Neutrophil (primary cell): Measurements from ENCODE around the gene UTP25.
"Not testable (repeated sequence)": the region's sequence is repeated elsewhere in the genome, so short reads cannot be mapped to it uniquely, and the experiment has no call there.

Experiments used
- H3K27ac ChIP-seq: fragments of 200-600 bp; sonication (generic); 2 replicates; pipeline ENCODE4 v1.5.1; 2016; ENCODE audit warnings: mild to moderate bottlenecking, moderate library complexity
- H3K27me3 ChIP-seq: fragments of 200-600 bp; sonication (generic); 2 replicates; pipeline ENCODE4 v1.6.0; 2016; ENCODE audit warnings: mild to moderate bottlenecking
- H3K36me3 ChIP-seq: fragments of 200-600 bp; sonication (generic); 2 replicates; pipeline ENCODE4 v1.5.1; 2017
- H3K4me1 ChIP-seq, 2 experiments: fragments of 200-600 bp in 1 of 2; sonication (generic) in 1 of 2; 1 replicate in 1 of 2; 2 replicates in 1 of 2; pipeline versions ENCODE4 v1.5.1 to v1.6.1; 2013 to 2016; ENCODE audit warnings: low read depth in 1 of 2, low read length in 1 of 2, mild to moderate bottlenecking in 1 of 2, moderate library complexity in 1 of 2; ENCODE audit not compliant: control insufficient read depth in 1 of 2, insufficient read depth in 1 of 2
- H3K4me3 ChIP-seq, 2 experiments: fragments of 200-600 bp in 1 of 2; sonication (generic) in 1 of 2; 1 replicate in 1 of 2; 2 replicates in 1 of 2; pipeline ENCODE4 v1.5.1; 2013 to 2016; ENCODE audit warnings: low read depth in 1 of 2, low read length in 1 of 2, mild to moderate bottlenecking in 1 of 2, moderate library complexity in 1 of 2
- H3K9me3 ChIP-seq: fragments of 200-600 bp; sonication (generic); 2 replicates; pipeline ENCODE4 v1.5.1; 2016
- TF ChIP-seq, protein P1 (sequence below): fragments of 200-600 bp; sonication (generic); IDR thresholded peaks from 2 replicates; pipeline ENCODE4 v1.5.1; 2016; ENCODE audit warnings: antibody characterized with exemption

UTP25 gene

DNA sequence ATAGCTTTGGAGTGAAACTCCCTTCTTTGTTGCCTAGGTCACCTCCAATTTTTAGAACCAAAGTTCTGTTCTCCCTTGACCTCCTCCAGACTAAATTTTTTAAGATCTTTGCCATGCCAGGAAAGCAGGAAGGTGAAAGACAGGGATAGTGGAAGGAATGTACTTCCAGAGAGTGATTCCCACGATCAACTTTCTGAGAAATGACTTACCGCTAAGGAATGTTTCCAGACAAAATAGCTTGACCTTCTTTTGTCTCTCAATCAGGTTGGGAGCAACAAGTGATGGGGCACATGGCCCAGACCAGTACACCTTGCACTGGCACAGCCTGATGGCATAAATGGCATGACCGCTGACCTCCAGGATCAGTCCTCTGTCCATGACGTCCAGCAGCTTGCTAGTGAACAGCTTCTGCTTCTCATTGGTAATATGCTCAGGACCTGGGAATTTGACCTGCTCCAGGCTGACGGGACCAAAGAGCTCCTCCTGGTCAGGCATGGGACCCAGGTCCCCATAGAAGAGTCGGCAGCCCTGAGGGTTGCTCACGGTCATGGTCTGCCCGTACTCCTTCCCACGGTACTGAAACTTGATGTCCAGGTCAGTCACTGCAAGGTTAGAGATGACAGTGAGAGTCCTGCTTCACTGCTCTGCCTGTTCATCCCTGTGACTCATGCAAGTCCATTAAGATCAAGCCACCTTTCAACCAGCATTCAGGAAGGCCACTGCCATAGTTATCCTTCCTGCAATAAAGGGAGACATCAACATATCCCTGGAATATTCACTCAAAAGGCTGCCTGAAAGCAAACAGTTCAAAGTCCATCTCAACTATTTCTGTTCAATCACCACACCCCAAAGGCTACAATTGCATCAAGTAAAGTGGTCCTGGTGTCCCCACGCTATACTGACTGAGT, 37.2 kb upstream of the UTP25 start:
- Histone ChIP-seq H3K4me1 (peaks cover 1 to 2% of the 10 kb centered on the region in 2 experiments), H3K4me3 (no peak overlapping the region), H3K36me3 (no peaks in the 10 kb centered on the region), H3K27ac (no peak overlapping the region), H3K27me3 (peaks cover 89% of the 10 kb centered on the region), H3K9me3 (no peaks in the 10 kb centered on the region)
- TF ChIP-seq, protein P1, sequence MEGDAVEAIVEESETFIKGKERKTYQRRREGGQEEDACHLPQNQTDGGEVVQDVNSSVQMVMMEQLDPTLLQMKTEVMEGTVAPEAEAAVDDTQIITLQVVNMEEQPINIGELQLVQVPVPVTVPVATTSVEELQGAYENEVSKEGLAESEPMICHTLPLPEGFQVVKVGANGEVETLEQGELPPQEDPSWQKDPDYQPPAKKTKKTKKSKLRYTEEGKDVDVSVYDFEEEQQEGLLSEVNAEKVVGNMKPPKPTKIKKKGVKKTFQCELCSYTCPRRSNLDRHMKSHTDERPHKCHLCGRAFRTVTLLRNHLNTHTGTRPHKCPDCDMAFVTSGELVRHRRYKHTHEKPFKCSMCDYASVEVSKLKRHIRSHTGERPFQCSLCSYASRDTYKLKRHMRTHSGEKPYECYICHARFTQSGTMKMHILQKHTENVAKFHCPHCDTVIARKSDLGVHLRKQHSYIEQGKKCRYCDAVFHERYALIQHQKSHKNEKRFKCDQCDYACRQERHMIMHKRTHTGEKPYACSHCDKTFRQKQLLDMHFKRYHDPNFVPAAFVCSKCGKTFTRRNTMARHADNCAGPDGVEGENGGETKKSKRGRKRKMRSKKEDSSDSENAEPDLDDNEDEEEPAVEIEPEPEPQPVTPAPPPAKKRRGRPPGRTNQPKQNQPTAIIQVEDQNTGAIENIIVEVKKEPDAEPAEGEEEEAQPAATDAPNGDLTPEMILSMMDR, result no peak

DNA sequence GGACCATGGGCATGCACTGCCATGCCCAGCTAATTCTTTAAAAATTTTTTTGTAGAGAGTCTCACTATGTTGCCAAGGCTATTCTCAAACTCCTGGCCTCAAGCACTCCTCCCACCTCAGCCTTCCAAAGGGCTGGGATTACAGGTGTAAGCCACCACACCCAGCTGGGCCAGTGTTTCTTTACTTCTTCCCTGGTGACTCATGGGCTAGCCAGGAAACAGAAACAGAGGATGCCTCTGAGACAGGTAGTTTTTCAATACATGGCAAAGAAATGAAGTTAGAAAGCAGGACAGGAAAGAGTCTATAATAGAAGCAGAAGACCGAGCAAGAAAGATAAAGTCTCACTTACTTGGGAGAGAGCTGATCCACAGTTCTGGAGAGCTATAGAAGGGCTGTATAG, 35.9 kb upstream of the UTP25 start:
- H3K4me3 ChIP-seq, result no peak overlapping the region
- peaks cover 85% of the 10 kb centered on the region for H3K27me3 ChIP-seq
- TF ChIP-seq, protein P1, result no peak
- H3K4me1 ChIP-seq, result no peaks in the 10 kb centered on the region
- no peak overlapping the region for H3K27ac ChIP-seq
- H3K9me3 ChIP-seq, result no peaks in the 10 kb centered on the region
- H3K36me3 ChIP-seq, result no peaks in the 10 kb centered on the region

DNA sequence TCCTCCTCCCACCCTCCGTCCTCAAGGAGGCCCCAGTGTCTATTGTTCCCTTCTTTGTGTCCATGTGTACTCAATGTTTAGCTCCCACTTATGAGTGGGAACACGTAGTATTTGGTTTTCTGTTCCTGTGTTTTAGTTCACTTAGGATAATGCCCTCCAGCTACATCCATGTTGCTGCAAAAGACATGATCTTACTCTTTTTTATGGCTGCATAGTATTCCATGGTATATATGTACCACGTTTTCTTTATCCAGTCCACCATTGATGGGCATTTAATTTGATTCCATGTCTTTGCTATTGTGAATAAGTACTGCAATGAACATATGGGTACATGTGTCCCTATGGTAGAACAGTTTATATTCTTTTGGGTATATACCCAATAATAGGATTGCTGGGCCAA, 34.1 kb upstream of the UTP25 start:
- H3K4me3 ChIP-seq, H3K9me3 ChIP-seq, H3K4me1 ChIP-seq, H3K36me3 ChIP-seq, H3K27ac ChIP-seq: not testable (repeated sequence)
- peaks cover 71% of the 10 kb centered on the region for H3K27me3 ChIP-seq

DNA sequence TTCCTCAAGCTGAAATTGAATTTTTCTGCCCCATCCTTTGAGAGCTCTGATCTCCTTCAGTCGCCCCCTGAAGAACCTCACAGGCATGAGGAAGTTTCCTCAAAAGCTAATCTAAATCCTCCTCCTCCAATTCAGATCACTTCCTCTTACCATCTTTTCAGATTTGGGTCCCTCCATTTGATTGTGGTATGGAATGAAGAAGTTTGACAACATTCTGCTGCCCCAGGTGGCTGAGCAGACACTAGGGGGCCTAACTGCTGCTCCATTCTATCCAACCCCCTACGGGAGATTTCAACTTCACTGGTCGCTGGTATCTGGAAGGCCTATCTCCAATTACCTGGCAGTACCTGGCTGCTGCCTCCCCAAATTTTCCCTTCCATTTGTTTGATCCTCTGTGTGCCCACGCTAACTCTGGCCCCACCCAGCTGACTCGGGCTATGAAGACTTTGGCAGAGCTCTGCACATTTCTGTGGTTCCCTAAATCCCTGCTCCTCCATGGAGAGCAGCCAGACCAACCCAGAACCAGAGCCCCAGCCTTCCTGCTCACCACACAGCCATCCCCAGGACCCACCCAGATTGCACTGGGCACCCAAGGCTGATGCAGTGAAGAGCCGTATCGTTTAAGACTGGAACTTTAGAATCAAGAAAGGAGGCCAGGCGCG, 29.7 kb upstream of the UTP25 start:
- H3K27me3 ChIP-seq, result peaks cover 52% of the 10 kb centered on the region
- no peaks in the 10 kb centered on the region for H3K36me3 ChIP-seq
- no peaks in the 10 kb centered on the region for H3K9me3 ChIP-seq
- no peak overlapping the region for H3K4me3 ChIP-seq
- no peaks in the 10 kb centered on the region for H3K4me1 ChIP-seq
- TF ChIP-seq, protein P1, result no peak
- H3K27ac ChIP-seq, result no peak overlapping the region

DNA sequence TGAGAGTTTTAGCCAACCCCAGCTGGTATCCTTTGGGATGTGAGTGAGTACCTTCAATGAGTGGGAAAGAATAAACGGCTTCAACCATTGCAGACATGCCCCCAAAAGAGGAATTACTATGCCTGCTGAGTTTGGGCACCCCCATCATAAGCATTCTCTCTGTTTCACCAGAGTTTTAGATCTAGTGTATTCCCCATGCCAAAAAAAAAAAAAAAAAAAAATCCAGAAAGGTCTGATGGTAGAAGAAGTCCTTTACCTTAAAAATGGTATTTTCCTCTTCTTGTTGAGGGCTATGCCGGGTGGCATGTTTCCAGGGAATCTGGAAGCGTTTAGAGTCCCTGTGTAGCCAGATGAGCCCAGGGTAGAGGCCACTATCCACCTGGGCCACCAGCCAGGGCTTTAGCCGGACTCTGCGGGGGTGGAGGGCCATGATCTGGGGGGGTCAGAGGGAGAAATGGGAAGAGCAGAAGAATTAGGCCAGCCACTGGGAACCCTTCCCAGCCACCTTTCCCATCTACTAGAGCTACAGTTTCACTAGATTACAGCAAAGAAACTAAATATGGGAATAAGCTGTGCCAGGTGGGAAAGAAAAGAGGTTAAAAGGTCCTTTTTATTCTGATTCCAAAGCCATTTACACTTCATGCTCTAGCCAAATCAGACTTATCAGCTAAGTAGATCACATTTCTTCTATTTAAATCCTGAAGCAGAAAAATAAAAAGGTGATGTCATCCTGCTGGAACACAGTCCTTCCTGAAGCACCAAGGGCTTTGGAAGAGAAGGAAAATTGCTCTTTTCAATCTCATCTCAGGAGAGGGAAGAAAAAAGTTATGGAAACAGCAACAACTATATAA, 26.6 kb upstream of the UTP25 start:
- TF ChIP-seq, protein P1, result no peak
- Histone ChIP-seq H3K27me3 (peaks cover 56% of the 10 kb centered on the region), H3K4me3 (no peak overlapping the region), H3K9me3 (no peaks in the 10 kb centered on the region), H3K27ac (no peak overlapping the region), H3K4me1 (peaks cover 7 to 8% of the 10 kb centered on the region in 2 experiments), H3K36me3 (no peaks in the 10 kb centered on the region)
